K562 (cell line): Measurements from ENCODE around the gene XPC. TPM values are rescaled to one million over a fixed set of nuclear protein-coding genes. Genes with fewer than 3 reads are reported as not detected.

Experiments
- ATAC-seq: fragments of 200-7000 bp; cut with Tn5 transposase; 3 replicates; pipeline ENCODE4 v1.9.1; 2020; ENCODE audit warnings: moderate library complexity
- BruUV-seq: library from RNA; stranded (reverse); fragments of 400-500 nt; replicated peaks from 2 replicates; lab custom pipeline; 2021; lab: Mats Ljungman, UMichigan
- CTCF ChIA-PET: fragments of 300-600 bp; formaldehyde crosslinking; extraction: SDS; loops from one replicate; lab custom pipeline; 2021; ENCODE audit warnings: low intra/inter-chr PET ratio; lab: Yijun Ruan, JAX
- POLR2A ChIA-PET: fragments of 300-600, 350-650 bp; sonication (Branson Sonifier 250); formaldehyde crosslinking; extraction: SDS; loops from one replicate; lab custom pipeline; 2021; ENCODE audit warnings: antibody characterized with exemption, inconsistent platforms; lab: Yijun Ruan, JAX
- DNase-seq, 4 experiments: peaks; one replicate each; pipeline versions ENCODE4 v3.0.0 to v3.0.0-alpha.2; 2011 to 2018; ENCODE audit warnings: low spot score in 3 of 4, mixed read lengths in 3 of 4; ENCODE audit errors: extremely low read depth in 1 of 4
- FAIRE-seq: peaks from 2 replicates; lab custom pipeline; 2011; peaks lifted over from hg19 to GRCh38; lab: Jason Lieb, UNC
- H2AFZ ChIP-seq: 2 replicates; pipeline ENCODE4 v1.6.0; 2011; ENCODE audit warnings: low read depth, low read length, control low read depth, inconsistent platforms
- H3K27ac ChIP-seq: fragments of 200-600 bp; 3 replicates; pipeline ENCODE4 v1.8.0; 2011; ENCODE audit warnings: low read depth, mild to moderate bottlenecking, control low read depth, inconsistent platforms, low read length, moderate library complexity, mixed read lengths; ENCODE audit errors: extremely low read depth
- H3K27me3 ChIP-seq, 2 experiments: fragments of 300-600 bp in 1 of 2; 2 replicates in 1 of 2; 3 replicates in 1 of 2; pipeline versions ENCODE4 v1.6.0 to v1.8.0; 2011; ENCODE audit warnings: inconsistent platforms in 2 of 2, low read length in 2 of 2, mild to moderate bottlenecking in 1 of 2, mixed read lengths in 1 of 2, moderate library complexity in 1 of 2; ENCODE audit not compliant: control insufficient read depth in 2 of 2, insufficient read depth in 2 of 2
- H3K36me3 ChIP-seq: fragments of 300-600 bp; 3 replicates; pipeline ENCODE4 v1.8.0; 2011; ENCODE audit warnings: mild to moderate bottlenecking, low read length, inconsistent platforms; ENCODE audit not compliant: control insufficient read depth, insufficient read depth
- H3K4me1 ChIP-seq, 2 experiments: fragments of 200-600 bp in 1 of 2; replicated peaks in 1 of 2; 2 replicates in 1 of 2; 3 replicates in 1 of 2; pipeline versions ENCODE4 v1.5.1 to v1.8.0; 2011; ENCODE audit warnings: inconsistent platforms in 2 of 2, low read length in 2 of 2, mild to moderate bottlenecking in 1 of 2, mixed read lengths in 1 of 2, moderate library complexity in 1 of 2; ENCODE audit not compliant: control insufficient read depth in 2 of 2, insufficient read depth in 2 of 2
- H3K4me2 ChIP-seq: 2 replicates; pipeline ENCODE4 v1.6.1; 2011; ENCODE audit warnings: low read length, control low read depth, inconsistent platforms, mixed read lengths; ENCODE audit not compliant: insufficient read depth
- H3K4me3 ChIP-seq: fragments of 200-600 bp; sonication (generic), shearing (Covaris generic); 2 replicates; pipeline ENCODE4 v1.5.1; 2016; ENCODE audit warnings: control low read depth, inconsistent platforms
- H3K79me2 ChIP-seq: fragments of 200-600 bp; 3 replicates; pipeline ENCODE4 v1.8.0; 2011; ENCODE audit warnings: low read length, inconsistent platforms; ENCODE audit not compliant: control insufficient read depth, insufficient read depth
- H3K9ac ChIP-seq, 2 experiments: 2 replicates each; pipeline versions ENCODE4 v1.6.0 to v1.6.1; 2011; ENCODE audit warnings: low read depth in 2 of 2, low read length in 2 of 2, control low read depth in 1 of 2, inconsistent platforms in 1 of 2, mild to moderate bottlenecking in 1 of 2, mixed read lengths in 1 of 2; ENCODE audit not compliant: insufficient read depth in 1 of 2
- H3K9me1 ChIP-seq: one replicate; pipeline ENCODE4 v1.6.0; 2011; ENCODE audit warnings: inconsistent platforms, mild to moderate bottlenecking, low read length, moderate library complexity; ENCODE audit not compliant: control insufficient read depth, insufficient read depth
- H3K9me3 ChIP-seq: replicated peaks from 2 replicates; pipeline ENCODE4 v1.5.1; 2011; ENCODE audit warnings: low read depth, low read length, inconsistent platforms; ENCODE audit not compliant: control insufficient read depth, insufficient read depth
- H4K20me1 ChIP-seq: replicated peaks from 2 replicates; pipeline ENCODE4 v1.6.1; 2011; ENCODE audit warnings: low read length, inconsistent platforms, mixed read lengths; ENCODE audit not compliant: control insufficient read depth, insufficient read depth
- CEBPB ChIP-seq: fragments of 450-650 bp; IDR thresholded peaks from 2 replicates; pipeline ENCODE4 v1.6.1; 2016; ENCODE audit warnings: missing genetic modification characterization, missing compliant biosample characterization
- SIRT6 ChIP-seq: IDR thresholded peaks from one replicate; pipeline ENCODE4 v1.6.1; 2012; ENCODE audit warnings: low read depth, mild to moderate bottlenecking, control low read depth, inconsistent platforms, low read length, moderate library complexity
- ZBED1 ChIP-seq: IDR thresholded peaks from 2 replicates; pipeline ENCODE4 v1.6.1; 2014
- ZFP36 ChIP-seq: fragments of 150-350 bp; IDR thresholded peaks from 2 replicates; pipeline ENCODE4 v1.6.1; 2018; ENCODE audit warnings: low read length, low read depth; ENCODE audit not compliant: partially characterized antibody
- ZNF707 ChIP-seq: fragments of 250-450 bp; sonication (Bioruptor Pico); conservative IDR thresholded peaks from 2 replicates; pipeline ENCODE4 v1.8.0; 2022; ENCODE audit warnings: inconsistent platforms, mild to moderate bottlenecking, moderate library complexity
- WGBS: fragments of 100-300 bp; shearing (Covaris generic); methylation state at CpG from one replicate; pipeline ENCODE4 v1.1.6; 2016; ENCODE audit warnings: low coverage, mixed read lengths; ENCODE audit not compliant: insufficient coverage; ENCODE audit errors: missing lambda C conversion rate; 5-methylcytosine and 5-hydroxymethylcytosine counted together
- in situ Hi-C: fragments of 300-500 bp; cut with MboI; formaldehyde crosslinking; loops from 4 replicates; pipeline ENCODE4 v1.15.0; 2018; ENCODE audit warnings: inconsistent platforms, mixed read lengths
- intact Hi-C: fragments of 100-400 bp; cut with micrococcal nuclease; formaldehyde crosslinking; loops from 2 replicates; pipeline ENCODE4 v1.14.2; 2022
- polyA plus RNA-seq, 8 experiments: library from polyadenylated mRNA; depleted of rRNA in 4 of 8; stranded (reverse) in 5 of 8; unstranded in 3 of 8; fragments of >200 nt; fragmentation: Nextera tagmentation in 2 of 8; fragmentation: Illumina TruSeq in 1 of 8; extraction: Ambion mirVana in 2 of 8; extraction: Trizol in 1 of 8; gene quantifications; 2 replicates each; pipeline versions ENCODE4 v1.2.1 to v1.2.3, GENCODE V29; 2011 to 2014; ENCODE audit warnings: inconsistent platforms in 1 of 8, missing spikeins in 1 of 8
- total RNA-seq, 7 experiments: library from RNA; depleted of rRNA in 6 of 7; stranded (reverse); fragments of >200 nt in 6 of 7; fragmentation: Illumina TruSeq in 2 of 7; extraction: Trizol in 2 of 7; gene quantifications; 2 replicates each; pipeline versions ENCODE4 v1.2.1 to v1.2.3, GENCODE V29; 2011 to 2021; ENCODE audit warnings: low replicate concordance in 1 of 7

Gene XPC
- total and polyA plus RNA-seq, 9 of the 15 experiments (the other 6 are each of a cell fraction or from before 2014, with no cell fraction given), result 3.8 to 54.7 (median 41.3) TPM

GRCh38 chr3:14127516-14128161 lies 50.8 kb downstream of the XPC start:
- Histone ChIP-seq H3K9me3 (no peaks in the 10 kb centered on the region), H3K9ac (peak overlapping the region in 1 of 2 experiments; percentile 0; a peak in 1 of 4 replicates), H3K27me3 (no peaks in the 10 kb centered on the region), H4K20me1 (peaks cover 10% of the 10 kb centered on the region; the same call in 1 of the 2 replicates), H3K4me3 (no peak overlapping the region), H3K36me3 (peaks cover 67% of the 10 kb centered on the region), H3K79me2 (peaks cover 62% of the 10 kb centered on the region), H3K9me1 (peaks cover 5% of the 10 kb centered on the region), H3K4me2 (peak overlapping the region; percentile 13; the same call in 1 of the 2 replicates), H3K27ac (no peak overlapping the region), H3K4me1 (peaks cover 21 to 27% of the 10 kb centered on the region in 2 experiments), H2AFZ (no peak overlapping the region)
- in situ Hi-C loops (no loop called here), intact Hi-C loops (loop anchor here (10.0 kb wide), 1 partner anchor 473 kb away; no protein-coding TSS in a partner anchor)
- TF ChIP-seq CEBPB (tag) (0 out of 2 replicates have a peak, but pooled peaks have one; percentile 3), ZNF707 (no peak)
- FAIRE-seq, result no peak
- no TSS peak for BruUV-seq
- ATAC-seq, result no peak
- ChIA-PET POLR2A (interaction anchor here (0.6 to 0.9 kb wide), 2 partner anchors 10 to 250 kb away, joined by 3 to 4 read pairs; no protein-coding TSS in a partner anchor), CTCF (no interaction called here)
- 83% methylated on average over 12 of the region's 12 CpGs for WGBS
- no peak for DNase-seq

GRCh38 chr3:14126887-14127505 lies 51.4 kb downstream of the XPC start:
- Histone ChIP-seq H3K4me3 (no peak overlapping the region), H3K36me3 (peaks cover 67% of the 10 kb centered on the region), H3K9me3 (peaks cover 6% of the 10 kb centered on the region), H2AFZ (no peak overlapping the region), H4K20me1 (peaks cover 10% of the 10 kb centered on the region; the same call in 1 of the 2 replicates), H3K4me1 (peaks cover 26 to 33% of the 10 kb centered on the region in 2 experiments), H3K9ac (peak overlapping the region in 1 of 2 experiments; percentile 29; a peak in 1 of 4 replicates), H3K4me2 (peak overlapping the region; percentile 95), H3K9me1 (peaks cover 5% of the 10 kb centered on the region), H3K27ac (no peak overlapping the region), H3K79me2 (peaks cover 69% of the 10 kb centered on the region), H3K27me3 (no peaks in the 10 kb centered on the region)
- FAIRE-seq (no peak), DNase-seq (peak in 1 of 4 experiments; percentile 24), ATAC-seq (no peak)
- POLR2A ChIA-PET, result interaction anchor here (0.7 to 2.6 kb wide), 3 partner anchors 11 to 79 kb away, joined by 3 to 24 read pairs (median 4); no protein-coding TSS in a partner anchor
- whole genome bisulfite sequencing, result 56% methylated on average over 5 of the region's 5 CpGs
- no TSS peak for BruUV-seq
- in situ Hi-C loops, result no loop called here
- TF ChIP-seq ZBED1 (no peak), ZFP36 (peak; percentile 33), SIRT6 (no peak)
- CTCF ChIA-PET, result no interaction called here
- intact Hi-C loops, result loop anchor here (10.0 kb wide), 1 partner anchor 472 kb away; no protein-coding TSS in a partner anchor
